Activated gamma-delta T cell treated with anti-CD3 and anti-CD28 coated beads, Interleukin-2, amount 50 U/mL, for 16 hours (primary cell): ENCODE measurements around the gene KIF19.

Source experiments
- DNase-seq: peaks from one replicate; pipeline ENCODE4 v3.0.0-alpha.2; 2020; ENCODE audit warnings: low read depth

KIF19 gene

GRCh38 chr17:74305865-74306654 lies 20.0 kb upstream of the KIF19 start:
- DNase-seq, result no peak

- DNase-seq, result no peak
These were observed 17.8 kb upstream of the KIF19 start for GRCh38 chr17:74307984-74308773.

- DNase-seq, result no peak
These were observed 16.1 kb upstream of the KIF19 start for GRCh38 chr17:74309902-74310301.

- DNase-seq, result no peak
These were observed 11.1 kb upstream of the KIF19 start for GRCh38 chr17:74314877-74315276.

GRCh38 chr17:74316220-74316619 lies 9.8 kb upstream of the KIF19 start:
- no peak for DNase-seq

- DNase-seq, result no peak
These were observed 9.0 kb upstream of the KIF19 start for GRCh38 chr17:74317071-74317470.

GRCh38 chr17:74318391-74318790 lies 7.6 kb upstream of the KIF19 start:
- no peak for DNase-seq

GRCh38 chr17:74324521-74324920 lies 1.5 kb upstream of the KIF19 start:
- DNase-seq, result no peak

GRCh38 chr17:74325376-74325742 lies 667 bp upstream of the KIF19 start:
- no peak for DNase-seq

GRCh38 chr17:74326506-74326905 lies 480 bp downstream of the KIF19 start:
- no peak for DNase-seq

- no peak for DNase-seq
These were observed 2.5 kb downstream of the KIF19 start for GRCh38 chr17:74328487-74328886.

- no peak for DNase-seq
These were observed 3.4 kb downstream of the KIF19 start for GRCh38 chr17:74329378-74329777.

- no peak for DNase-seq
These were observed 4.4 kb downstream of the KIF19 start for GRCh38 chr17:74330446-74330845.

GRCh38 chr17:74332017-74332650 lies 6.1 kb downstream of the KIF19 start:
- no peak for DNase-seq

GRCh38 chr17:74332763-74333283 lies 6.8 kb downstream of the KIF19 start:
- DNase-seq, result no peak

- DNase-seq, result no peak
These were observed 8.5 kb downstream of the KIF19 start for GRCh38 chr17:74334393-74335039.

GRCh38 chr17:74335529-74336062 lies 9.6 kb downstream of the KIF19 start:
- no peak for DNase-seq

GRCh38 chr17:74336307-74336706 lies 10.3 kb downstream of the KIF19 start:
- no peak for DNase-seq

GRCh38 chr17:74337834-74338500 lies 11.9 kb downstream of the KIF19 start:
- DNase-seq, result no peak

GRCh38 chr17:74339537-74340195 lies 13.6 kb downstream of the KIF19 start:
- no peak for DNase-seq

- DNase-seq, result no peak
These were observed 14.5 kb downstream of the KIF19 start for GRCh38 chr17:74340470-74341023.
